Measurements from ENCODE around the gene MCRS1.

MCRS1 gene

DNA sequence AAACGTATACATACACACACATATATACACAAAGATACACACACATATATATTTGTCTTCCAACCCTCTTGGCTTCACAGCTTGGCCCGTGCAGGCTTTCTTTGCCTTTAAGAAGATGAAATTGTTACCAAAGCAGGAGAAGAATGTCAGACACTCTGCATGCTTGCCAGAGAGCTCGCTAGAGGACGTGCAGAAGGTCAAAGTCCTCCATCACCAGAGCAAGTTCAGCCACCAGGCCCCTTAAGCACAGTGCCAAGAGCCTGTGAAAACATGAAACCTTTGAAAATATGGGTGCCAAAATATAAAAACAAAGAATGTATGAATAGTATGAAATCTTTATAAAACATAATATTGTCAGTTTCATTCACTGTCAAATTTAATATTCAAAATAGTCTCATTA, 14.9 kb upstream of the MCRS1 start:
- DNase-seq (ENCODE audit: low read depth): no peak

DNA sequence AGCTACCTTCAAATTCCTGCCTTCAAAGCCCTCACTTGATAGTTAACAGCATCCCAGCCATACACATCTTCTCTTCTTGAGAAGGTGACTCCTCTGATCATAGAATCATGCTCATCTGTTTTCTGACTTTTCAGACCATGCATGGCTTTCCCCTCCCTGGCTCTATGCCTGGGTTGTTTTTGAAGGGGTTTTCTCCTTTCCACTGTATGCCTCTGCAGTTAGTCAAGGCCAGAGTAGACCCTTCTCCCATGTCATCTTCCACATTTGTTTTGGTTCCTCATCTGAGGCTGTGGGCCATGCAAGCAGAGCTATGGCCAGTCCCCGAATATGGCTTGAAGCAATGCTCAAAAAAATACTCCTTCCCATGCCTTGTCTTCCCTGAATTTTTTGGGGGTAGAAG, 14.3 kb upstream of the MCRS1 start:
- no peak for DNase-seq (ENCODE audit: low read depth)

DNA sequence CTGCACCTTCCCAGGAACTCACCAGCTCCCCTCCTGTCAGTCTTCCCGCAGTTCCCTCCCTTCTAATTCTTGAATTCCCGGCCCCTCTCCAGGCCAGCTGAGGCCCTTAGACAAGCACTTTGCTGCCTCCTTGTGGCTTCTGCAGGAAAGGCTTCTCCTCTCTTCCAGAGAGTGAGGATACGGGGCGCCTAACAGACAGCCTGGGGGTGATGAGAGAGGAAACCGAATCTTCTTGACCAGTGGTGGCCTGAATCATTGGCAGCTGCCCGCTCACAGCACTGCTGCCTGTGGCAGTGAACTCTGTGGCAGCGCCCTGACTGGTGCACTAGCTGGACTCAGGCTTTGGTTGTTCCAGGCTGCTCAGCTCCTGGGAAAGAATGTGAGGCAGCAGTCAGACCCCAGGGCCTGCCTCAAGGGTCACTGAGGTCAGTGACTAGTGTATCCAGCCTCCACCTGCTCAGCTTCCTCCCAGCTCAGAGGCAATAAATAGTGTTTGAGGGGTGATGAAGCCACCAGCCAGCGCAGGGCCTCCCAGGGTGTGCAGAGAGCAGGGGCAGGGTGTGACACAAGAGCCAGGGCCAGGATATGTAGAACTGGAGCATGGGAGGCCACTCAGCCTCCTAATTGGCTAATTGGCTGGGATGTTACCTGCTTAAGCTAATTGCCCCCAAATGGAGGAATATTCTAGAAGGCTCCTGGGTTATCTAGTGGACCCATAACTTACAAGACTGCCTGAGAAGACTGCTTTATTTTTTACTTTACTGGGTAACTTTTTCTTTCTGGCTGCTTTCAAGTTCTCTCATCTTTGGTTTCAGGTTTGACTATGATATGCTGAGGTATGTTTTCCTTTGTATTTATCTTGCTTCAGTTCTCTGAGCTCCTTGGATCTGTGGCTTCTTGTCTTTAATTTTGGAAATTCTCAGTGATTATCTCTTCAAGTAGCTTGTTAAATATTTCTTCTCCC, 12.9 kb upstream of the MCRS1 start:
- DNase-seq (ENCODE audit: low read depth): no peak

DNA sequence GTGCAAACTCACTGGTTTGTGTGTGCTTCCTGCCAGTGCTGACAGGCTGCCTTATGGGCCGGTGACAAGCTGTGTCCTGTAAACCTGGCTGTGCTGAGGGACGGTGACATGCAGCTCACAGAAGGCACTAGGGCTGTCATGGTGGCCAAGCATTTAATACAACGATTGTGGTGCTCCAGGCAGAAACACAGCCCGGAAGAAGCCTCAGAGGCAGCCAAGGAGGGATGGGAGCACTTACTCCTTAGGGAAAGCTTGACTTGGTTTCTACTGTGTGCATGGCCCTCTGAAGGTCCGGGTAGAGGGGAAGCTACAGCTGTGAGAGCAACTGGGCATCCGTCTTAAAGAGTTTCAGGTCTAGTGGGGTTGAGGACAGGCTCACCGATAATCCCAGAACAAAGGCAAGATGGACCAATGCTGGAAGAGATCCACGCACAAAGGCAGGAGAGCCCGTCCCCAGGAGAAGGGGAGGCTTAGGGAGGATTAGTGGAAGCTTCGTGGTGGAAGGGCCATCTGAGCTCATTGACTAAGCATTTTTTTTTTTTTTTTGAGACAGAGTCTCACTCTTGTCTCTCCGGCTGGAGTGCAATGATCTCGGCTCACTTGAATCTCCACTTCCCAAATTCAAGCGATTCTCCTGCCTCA, 10.7 kb upstream of the MCRS1 start:
- no peak for DNase-seq (ENCODE audit: low read depth)

DNA sequence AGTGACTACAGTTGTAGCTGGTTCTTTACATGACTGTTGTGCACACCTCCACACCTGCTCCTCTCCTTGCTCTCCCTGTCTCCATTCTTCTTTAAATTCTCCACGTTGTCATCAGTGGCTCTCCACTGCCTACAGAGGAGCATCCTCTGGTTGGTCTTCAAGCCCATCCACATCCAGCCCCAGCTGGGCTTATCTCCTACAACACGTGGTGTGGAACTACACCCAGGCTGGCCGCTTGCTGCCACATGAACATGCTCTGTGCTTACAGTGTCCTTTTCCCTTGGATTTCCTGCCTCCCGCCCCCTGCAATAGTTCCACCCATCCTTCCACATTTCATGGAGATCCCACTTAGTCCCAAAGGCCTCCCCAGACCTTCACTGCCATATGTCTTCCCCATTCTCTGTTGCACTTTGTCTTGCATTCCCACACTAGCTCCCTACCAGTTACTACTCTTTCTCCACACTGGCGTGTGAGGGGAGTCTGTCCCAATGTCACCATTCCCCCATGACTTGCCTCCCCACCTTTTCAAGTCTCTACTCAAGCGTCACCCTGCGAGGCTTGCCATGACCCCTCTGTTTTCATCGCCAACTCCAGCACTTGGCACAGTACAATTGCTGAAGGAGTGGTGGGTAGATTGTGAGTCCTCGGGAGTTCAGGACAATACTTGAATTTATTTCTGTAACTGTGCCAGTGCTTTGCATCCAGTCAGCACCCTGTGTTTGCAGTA, 9.8 kb upstream of the MCRS1 start:
- DNase-seq (ENCODE audit: low read depth): no peak

DNA sequence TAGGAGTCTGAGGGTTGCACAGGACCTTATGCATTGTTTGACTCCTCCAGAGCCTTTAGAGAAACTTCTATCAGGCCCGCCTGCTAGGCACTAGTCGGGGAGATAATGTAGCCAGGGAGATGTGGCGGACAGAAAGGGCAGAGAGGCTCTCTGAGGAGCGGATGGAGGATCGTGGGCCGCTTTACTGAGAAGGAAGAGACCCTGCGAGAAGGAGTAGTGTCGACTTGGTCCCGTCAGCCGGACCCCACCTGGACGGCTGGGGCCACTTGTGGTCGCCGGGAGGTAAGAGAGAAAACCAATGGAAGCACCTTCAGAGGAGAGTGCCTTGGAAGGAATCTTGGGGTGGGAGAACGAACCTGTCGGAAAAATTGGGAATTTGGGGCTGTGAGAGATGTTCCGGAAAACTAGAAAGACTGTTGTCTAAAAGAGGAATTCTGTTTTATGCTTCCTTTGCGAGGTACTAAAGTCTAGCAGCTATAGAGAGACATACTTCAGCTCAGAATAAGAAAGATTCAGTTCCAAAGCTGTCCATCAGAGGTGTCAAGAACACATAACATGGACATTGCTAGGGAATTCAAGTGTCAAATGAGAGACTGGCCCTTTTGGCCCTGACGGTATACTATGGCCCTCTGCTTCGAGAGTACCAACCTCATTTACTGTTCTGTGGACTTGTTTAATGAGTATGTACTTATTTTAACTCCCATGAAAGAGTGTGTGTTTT, 660 bp upstream of the MCRS1 start:
- no peak for DNase-seq (ENCODE audit: low read depth)

DNA sequence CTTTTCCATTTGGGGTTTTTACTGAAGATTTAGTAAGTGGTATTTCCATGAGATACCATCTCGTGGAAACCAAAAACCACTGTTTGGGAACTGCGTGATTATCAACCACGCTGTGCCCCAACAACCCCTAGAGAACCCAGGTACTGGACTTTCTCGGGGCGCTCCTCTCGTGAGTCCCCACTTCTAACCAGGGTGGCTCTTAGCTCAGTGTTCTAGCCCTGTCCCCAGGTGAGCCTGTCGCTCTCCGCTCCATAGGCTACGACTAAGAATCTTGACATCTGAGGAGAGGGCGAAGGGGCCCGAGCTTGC, 686 bp downstream of the MCRS1 start:
- DNase-seq (ENCODE audit: low read depth): no peak

DNA sequence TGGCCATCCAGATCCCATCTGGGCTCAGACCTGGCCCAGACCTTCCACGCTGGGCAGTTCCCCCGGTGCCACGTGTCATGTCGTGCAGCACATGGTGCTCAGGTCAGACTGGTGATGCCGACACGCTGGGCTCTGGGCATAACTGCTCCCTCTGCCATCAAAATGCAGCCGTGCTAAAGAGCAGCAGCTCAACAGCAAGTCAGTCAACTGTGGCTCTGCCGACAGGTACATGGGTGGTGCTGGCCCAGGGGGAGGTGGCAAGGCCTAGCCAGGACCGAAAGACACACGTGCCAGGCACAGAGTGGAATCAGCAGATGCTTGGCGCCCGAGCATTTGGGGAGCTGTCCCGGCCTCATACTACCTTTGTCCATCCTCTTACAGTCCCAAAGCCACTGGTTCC, 1.6 kb downstream of the MCRS1 start:
- no peak for DNase-seq (ENCODE audit: low read depth)

DNA sequence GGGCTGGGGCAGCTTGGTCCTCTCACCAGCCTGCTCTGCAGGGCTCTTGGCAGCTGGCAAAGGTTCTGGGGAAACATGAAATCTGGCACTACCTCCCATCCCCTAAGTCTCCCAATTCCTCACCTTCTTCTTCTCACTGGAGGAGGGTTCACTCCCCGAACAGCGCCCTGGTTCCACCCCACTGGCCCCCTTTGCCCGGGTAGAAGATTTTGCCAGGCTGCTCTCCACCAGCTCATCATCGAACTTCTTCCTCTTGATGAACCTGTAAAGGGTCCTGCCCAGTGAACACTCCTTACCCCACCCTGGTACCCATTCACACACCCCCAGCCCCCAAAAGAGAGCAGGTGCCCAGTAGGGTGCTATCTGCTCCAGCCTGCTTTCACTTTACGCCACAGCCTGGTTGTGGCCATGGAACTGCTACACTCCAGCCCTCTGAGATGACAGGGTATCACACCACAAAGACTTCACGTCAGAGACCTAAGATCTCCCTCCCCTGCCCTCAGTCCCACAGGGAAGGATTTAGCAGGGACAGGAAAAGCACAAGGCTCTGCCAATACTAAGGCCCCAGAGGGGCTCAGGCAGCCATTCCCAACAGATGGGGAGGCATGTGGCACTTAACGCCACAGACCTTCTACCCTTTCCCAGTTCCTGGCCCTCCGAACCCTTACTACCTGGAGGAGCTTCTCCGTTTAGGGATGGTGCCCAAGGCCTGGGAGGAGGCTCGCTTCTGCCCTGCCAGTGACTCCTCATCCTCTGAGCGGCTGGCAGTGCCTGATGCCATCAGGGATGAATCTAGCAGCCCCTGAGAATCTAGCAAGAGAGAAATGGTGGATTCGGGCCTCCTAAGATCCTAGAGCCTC, 2.3 kb downstream of the MCRS1 start:
- no peak for DNase-seq (ENCODE audit: low read depth)

DNA sequence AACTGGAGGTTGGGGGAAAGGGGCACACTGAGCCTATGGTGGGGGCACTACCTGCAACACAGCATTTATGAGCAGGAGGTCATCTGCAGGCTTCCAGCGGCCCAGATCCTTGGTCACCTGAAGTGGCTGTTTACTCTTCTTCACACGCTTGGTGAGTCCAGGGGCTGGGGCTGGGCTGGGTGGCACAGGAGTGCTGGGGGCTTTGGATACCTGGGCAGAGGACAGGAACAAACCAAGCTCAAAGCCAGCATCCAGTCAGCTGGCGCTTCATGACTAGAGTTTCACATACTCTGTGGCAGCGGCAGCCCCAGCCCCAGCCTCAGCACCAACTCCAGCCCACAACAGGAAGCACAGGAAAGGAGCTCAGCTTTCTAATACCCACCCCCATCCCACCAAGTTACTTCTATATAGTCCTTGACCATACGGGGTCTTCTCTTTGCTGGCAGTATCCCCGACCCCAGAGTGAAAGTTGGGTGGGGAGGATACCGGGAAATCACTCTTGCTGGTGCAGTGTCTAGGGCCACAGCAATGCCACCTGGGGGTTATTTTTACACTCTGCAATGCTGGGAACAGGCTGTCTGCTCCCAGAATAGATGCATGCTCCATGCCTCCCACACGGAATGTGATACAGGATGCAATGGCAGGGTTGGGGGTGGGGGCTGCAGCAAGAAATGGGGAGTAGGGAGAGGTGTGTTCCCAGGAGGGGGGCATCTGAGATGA, 3.1 kb downstream of the MCRS1 start:
- no peak for DNase-seq (ENCODE audit: low read depth)

DNA sequence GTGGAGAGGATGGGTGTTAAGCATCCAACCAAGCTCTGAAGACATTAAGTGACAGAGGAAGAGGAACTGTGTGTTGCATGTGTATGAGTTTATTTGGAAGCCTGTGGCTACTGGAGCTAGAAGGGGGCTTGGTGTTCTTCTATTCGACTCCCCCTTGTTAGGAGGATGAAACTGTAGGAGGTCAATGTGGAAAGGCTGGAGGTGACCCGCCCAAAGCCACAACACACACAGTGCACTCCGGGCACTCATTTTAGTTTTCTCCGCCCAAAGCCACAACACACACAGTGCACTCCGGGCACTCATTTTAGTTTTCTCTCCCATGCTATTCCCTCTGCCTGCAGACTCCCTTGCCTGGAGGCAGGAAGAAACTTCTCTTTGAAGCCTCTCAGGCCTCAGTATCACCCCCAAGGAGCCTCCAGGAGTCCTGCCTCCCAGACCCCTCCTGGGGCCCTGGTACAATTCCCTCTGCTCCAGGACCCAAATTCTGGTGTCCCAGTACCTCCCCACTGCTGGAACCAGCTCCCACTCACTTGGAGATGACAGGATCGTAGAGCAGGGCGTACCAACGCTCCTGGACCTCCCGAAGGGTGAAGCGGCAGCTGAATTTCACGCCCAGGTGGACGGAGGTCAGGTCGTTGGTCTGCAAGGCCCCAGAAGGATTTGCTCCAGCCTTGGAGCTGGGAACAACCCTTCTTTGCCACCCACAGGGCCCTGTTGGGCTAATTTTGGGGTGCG, 3.8 kb downstream of the MCRS1 start:
- DNase-seq (ENCODE audit: low read depth): no peak

DNA sequence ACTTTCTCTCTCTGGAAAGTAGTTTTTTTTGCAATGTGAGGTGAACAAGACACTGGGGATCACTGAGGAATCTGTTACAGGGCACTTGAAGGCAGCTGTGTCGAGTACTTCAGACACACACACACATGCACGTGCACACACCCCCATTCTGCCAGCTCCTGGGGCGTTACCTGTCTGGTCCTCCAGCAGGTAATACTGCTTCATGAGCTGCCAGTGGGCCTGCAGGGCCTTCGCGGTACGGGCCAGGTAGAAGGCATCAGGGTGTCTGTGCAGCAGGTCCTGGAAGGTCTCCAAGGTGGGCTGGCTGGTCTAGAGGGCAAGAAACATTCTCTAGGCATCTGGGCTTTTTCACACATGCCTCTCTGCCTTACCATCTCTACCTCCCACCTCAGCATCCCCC, 5.1 kb downstream of the MCRS1 start:
- no peak for DNase-seq (ENCODE audit: low read depth)

DNA sequence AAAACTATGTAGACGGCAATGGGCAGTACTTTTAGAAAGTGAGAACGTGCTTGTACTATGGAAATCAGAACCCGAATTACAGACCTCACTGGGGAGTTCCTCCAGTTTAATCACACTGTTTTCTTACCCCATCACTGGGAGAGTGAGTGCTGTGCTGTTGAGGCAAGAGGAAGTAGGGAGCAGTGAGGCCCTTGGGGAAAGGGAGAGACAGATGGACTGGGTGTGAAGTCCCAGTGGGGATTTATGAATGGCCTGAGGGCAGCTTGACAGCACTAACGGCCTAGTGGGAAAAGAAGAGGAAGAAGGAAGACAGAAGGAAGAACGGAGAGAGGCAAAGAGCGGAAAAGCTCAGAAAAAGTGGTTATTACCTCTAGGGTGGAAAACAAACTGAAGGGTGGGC, 5.7 kb downstream of the MCRS1 start:
- no peak for DNase-seq (ENCODE audit: low read depth)

DNA sequence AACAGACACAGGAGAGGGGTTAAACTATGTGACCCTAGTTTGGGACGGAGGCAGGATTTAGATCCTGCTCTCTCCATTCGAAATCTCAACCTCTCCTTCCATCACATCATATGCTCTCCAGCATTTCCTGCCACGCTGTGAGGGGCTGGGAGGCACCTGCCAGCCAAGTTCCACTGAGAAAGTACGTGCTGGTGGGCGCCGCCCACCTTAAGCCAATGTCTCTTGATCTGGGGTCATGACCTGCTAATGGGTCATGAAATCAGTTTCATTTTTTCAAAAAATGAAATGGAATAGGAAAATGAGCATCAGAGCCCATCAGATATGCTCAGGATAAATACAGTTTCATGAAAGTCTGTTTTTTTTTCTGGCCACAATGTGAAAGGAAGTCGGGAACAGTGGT, 7.2 kb downstream of the MCRS1 start:
- no peak for DNase-seq (ENCODE audit: low read depth)

DNA sequence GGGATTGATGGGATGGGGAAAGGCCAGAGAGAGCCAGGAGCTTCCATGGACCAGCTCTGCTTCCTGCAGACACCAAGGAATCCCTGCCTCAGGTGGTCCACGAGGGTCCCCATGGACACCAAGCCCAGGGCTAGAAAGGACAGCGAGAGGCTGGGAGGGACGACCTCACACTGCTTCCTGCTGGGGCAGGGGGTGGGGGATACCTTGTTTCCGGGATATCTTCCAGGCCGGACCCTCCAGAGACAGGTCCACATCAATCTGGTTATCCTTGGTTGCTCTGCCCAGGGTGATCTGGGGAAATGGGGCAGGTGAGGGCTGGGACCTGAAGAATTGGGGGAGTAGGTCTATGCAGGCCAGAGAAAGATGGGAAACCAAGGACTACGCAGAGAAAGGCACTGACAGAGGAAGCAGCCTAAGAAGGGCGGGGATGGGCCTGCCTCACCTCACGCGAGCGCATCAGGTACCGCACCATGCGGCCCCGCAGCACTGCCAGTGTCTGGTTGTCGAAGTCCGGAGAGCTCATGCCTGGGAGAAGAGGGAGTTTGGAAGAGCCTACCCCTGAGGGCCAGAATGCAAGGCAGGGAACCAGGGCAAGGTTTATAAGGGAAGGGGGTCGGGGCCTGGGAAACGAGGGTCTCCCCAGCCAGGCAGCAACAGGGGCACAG, 8.8 kb downstream of the MCRS1 start:
- DNase-seq (ENCODE audit: low read depth): no peak

DNA sequence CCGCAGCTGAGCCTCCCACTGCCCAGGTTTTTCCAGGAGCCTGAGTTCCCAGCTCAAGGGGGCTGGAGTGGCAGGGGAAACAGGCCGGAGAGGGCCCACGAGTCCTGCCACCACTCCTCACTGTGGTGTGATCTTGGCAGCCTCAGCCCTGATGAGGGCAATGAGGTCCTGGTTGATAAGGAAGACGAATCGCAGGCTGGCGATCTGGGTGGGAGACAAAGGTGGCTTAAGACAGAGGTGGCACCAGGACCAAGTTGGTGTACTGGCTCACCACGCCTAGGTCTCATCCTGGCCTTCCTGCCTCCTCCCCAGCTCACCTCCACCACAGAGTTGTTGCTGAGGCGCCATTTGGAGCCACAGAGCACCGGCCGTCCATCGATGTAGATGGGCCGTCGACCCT, 9.4 kb downstream of the MCRS1 start:
- no peak for DNase-seq (ENCODE audit: low read depth)

DNA sequence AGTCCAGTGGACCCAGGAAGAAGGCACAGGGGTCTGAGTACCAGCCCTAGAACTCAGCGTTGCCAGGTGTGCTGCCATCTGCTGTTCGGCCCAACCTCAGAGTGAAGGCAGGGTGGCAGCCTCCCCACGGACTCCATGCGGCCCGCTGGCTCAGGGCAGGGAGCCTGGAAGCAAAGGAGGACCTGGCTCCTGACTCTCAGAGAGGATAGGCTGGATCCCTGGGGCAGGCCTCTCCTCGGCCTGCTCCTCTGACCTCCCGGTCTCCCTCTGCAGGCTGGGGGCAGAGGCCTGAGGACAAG, 10.1 kb downstream of the MCRS1 start:
- no peak for DNase-seq (ENCODE audit: low read depth)

DNA sequence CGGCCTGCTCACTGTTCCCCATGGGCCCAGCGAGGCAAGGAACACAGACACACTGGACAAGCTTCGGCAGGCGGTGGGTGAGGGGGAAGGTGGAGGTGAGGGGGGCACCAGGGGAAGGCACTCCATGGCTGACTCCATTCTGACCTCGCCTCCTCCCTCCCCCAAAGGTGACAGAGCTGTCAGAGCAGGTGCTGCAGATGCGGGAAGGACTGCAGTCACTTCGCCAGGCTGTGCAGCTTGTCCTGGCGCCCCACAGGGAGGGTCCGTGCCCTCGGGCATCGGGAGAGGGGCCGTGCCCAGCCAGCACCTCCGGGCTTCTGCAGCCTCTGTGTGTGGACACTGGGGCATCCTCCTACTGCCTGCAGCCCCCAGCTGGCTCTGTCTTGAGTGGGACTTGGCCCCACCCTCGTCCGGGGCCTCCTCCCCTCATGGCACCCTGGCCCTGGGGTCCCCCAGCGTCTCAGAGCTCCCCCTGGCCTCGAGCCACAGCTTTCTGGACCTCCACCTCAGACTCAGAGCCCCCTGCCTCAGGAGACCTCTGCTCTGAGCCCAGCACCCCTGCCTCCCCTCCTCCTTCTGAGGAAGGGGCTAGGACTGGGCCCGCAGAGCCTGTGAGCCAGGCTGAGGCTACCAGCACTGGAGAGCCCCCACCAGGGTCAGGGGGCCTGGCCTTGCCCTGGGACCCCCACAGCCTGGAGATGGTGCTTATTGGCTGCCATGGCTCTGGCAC, 10.6 kb downstream of the MCRS1 start:
- no peak for DNase-seq (ENCODE audit: low read depth)
